Loucy (cell line): ENCODE results near the gene SLC36A1.

Source experiments
- H2AFZ ChIP-seq: fragments of 200-600 bp; sonication (generic); 2 replicates; pipeline ENCODE4 v1.6.0; 2016; ENCODE audit warnings: antibody characterized with exemption, mild to moderate bottlenecking, low read length, moderate library complexity
- H3F3A ChIP-seq: fragments of 200-600 bp; 2 replicates; pipeline ENCODE4 v1.6.0; 2016; ENCODE audit warnings: antibody characterized with exemption, low read depth, mild to moderate bottlenecking
- H3K27me3 ChIP-seq: fragments of 200-600 bp; sonication (generic); 2 replicates; pipeline ENCODE4 v1.6.1; 2014; ENCODE audit warnings: low read length, mild to moderate bottlenecking; ENCODE audit not compliant: insufficient read depth, poor library complexity, severe bottlenecking
- H3K36me3 ChIP-seq: fragments of 200-600 bp; sonication (generic); 2 replicates; pipeline ENCODE4 v1.6.1; 2016; ENCODE audit warnings: low read length; ENCODE audit not compliant: insufficient read depth
- H3K4me1 ChIP-seq: fragments of 200-600 bp; sonication (generic); 2 replicates; pipeline ENCODE4 v1.5.1; 2014; ENCODE audit warnings: low read length, mild to moderate bottlenecking; ENCODE audit not compliant: insufficient read depth, poor library complexity, severe bottlenecking
- H3K4me2 ChIP-seq: fragments of 200-600 bp; sonication (generic); 2 replicates; pipeline ENCODE4 v1.6.0; 2014; ENCODE audit warnings: antibody characterized with exemption, low read length, low read depth, mild to moderate bottlenecking; ENCODE audit not compliant: poor library complexity, severe bottlenecking
- H3K4me3 ChIP-seq: fragments of 200-600 bp; sonication (generic); 2 replicates; pipeline ENCODE4 v1.5.1; 2014; ENCODE audit warnings: low read length, mild to moderate bottlenecking, mixed read lengths; ENCODE audit not compliant: poor library complexity, severe bottlenecking
- H3K79me2 ChIP-seq: fragments of 200-600 bp; sonication (generic); 2 replicates; pipeline ENCODE4 v1.6.1; 2014; ENCODE audit warnings: low read length; ENCODE audit not compliant: insufficient read depth
- H3K9ac ChIP-seq: fragments of 200-600 bp; sonication (generic); 2 replicates; pipeline ENCODE4 v1.6.0; 2014; ENCODE audit warnings: mild to moderate bottlenecking, low read depth, low read length, moderate library complexity; ENCODE audit not compliant: poor library complexity, severe bottlenecking
- H3K9me2 ChIP-seq: fragments of 200-600 bp; sonication (generic); replicated peaks from 2 replicates; pipeline ENCODE4 v1.6.1; 2016; ENCODE audit warnings: low read depth, low read length, mixed read lengths
- H3K9me3 ChIP-seq: fragments of 200-600 bp; sonication (generic); 2 replicates; pipeline ENCODE4 v1.6.1; 2014; ENCODE audit warnings: mild to moderate bottlenecking, antibody characterized with exemption, low read length, low read depth; ENCODE audit not compliant: insufficient read depth
- H4K20me1 ChIP-seq: fragments of 200-600 bp; sonication (generic); 2 replicates; pipeline ENCODE4 v1.6.0; 2014; ENCODE audit warnings: antibody characterized with exemption, low read length, mild to moderate bottlenecking; ENCODE audit not compliant: insufficient read depth, poor library complexity, severe bottlenecking
- EZH2phosphoT487 ChIP-seq: fragments of 200-600 bp; IDR thresholded peaks from 2 replicates; pipeline ENCODE4 v1.6.1; 2018; ENCODE audit warnings: antibody characterized with exemption, mild to moderate bottlenecking, moderate library complexity, borderline replicate concordance
- TF ChIP-seq, protein P1 (sequence below): fragments of 200-600 bp; sonication (generic); conservative IDR thresholded peaks from 2 replicates; pipeline ENCODE4 v1.5.1; 2014; ENCODE audit warnings: mild to moderate bottlenecking, antibody characterized with exemption, low read length

The SLC36A1 gene

GRCh38 chr5:151467576-151467975 lies 20.2 kb downstream of the SLC36A1 start:
- no peaks in the 10 kb centered on the region for H4K20me1 ChIP-seq
- H3K79me2 ChIP-seq: no peaks in the 10 kb centered on the region
- H3K36me3 ChIP-seq: no peaks in the 10 kb centered on the region
- H3K9me2 ChIP-seq: no peaks in the 10 kb centered on the region
- no peak overlapping the region for H3K9ac ChIP-seq
- TF ChIP-seq EZH2phosphoT487: no peak
- TF ChIP-seq, protein P1, sequence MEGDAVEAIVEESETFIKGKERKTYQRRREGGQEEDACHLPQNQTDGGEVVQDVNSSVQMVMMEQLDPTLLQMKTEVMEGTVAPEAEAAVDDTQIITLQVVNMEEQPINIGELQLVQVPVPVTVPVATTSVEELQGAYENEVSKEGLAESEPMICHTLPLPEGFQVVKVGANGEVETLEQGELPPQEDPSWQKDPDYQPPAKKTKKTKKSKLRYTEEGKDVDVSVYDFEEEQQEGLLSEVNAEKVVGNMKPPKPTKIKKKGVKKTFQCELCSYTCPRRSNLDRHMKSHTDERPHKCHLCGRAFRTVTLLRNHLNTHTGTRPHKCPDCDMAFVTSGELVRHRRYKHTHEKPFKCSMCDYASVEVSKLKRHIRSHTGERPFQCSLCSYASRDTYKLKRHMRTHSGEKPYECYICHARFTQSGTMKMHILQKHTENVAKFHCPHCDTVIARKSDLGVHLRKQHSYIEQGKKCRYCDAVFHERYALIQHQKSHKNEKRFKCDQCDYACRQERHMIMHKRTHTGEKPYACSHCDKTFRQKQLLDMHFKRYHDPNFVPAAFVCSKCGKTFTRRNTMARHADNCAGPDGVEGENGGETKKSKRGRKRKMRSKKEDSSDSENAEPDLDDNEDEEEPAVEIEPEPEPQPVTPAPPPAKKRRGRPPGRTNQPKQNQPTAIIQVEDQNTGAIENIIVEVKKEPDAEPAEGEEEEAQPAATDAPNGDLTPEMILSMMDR: no peak
- H3K4me2 ChIP-seq: no peak overlapping the region
- H2AFZ ChIP-seq: no peak overlapping the region
- no peaks in the 10 kb centered on the region for H3K9me3 ChIP-seq
- no peaks in the 10 kb centered on the region for H3K4me1 ChIP-seq
- no peaks in the 10 kb centered on the region for H3K27me3 ChIP-seq
- H3K4me3 ChIP-seq: no peak overlapping the region
- H3F3A ChIP-seq: no peaks in the 10 kb centered on the region

DNA sequence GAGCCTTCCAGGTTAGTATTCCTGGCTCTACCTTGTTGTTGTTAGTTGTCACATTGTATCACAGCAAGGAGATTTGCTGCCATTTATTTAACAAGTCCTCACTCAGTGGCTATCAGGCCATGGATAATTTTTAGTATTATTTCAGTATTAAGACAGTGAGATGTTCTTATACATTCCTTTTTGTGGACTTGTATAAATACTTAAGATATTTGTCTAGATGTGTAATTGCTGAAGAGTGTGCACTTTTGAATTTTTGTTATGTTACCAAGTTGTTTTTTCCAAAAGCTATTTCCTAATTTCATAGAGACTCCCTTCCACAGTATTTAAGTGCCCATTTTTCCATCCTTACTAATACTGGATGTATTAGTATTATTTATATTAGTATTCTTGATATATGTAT lies 22.0 kb downstream of the SLC36A1 start:
- Histone ChIP-seq H3K4me3 (no peak overlapping the region), H3K79me2 (no peaks in the 10 kb centered on the region), H3K9me2 (no peaks in the 10 kb centered on the region), H2AFZ (no peak overlapping the region), H3K4me1 (no peaks in the 10 kb centered on the region), H3K9ac (no peak overlapping the region), H3K4me2 (no peak overlapping the region), H4K20me1 (no peaks in the 10 kb centered on the region), H3K36me3 (no peaks in the 10 kb centered on the region), H3K9me3 (no peaks in the 10 kb centered on the region), H3K27me3 (no peaks in the 10 kb centered on the region), H3F3A (no peaks in the 10 kb centered on the region)
- TF ChIP-seq, protein P1: no peak
- TF ChIP-seq EZH2phosphoT487: no peak

- Histone ChIP-seq H3K27me3 (no peaks in the 10 kb centered on the region), H3K9ac (no peak overlapping the region), H3F3A (no peaks in the 10 kb centered on the region), H3K4me2 (no peak overlapping the region), H3K9me2 (no peaks in the 10 kb centered on the region), H3K79me2 (no peaks in the 10 kb centered on the region), H3K4me3 (no peak overlapping the region), H2AFZ (no peak overlapping the region), H3K9me3 (no peaks in the 10 kb centered on the region), H3K36me3 (no peaks in the 10 kb centered on the region), H3K4me1 (no peaks in the 10 kb centered on the region), H4K20me1 (no peaks in the 10 kb centered on the region)
- TF ChIP-seq, protein P1: no peak
- no peak for TF ChIP-seq EZH2phosphoT487
Observed at GRCh38 chr5:151469992-151470391, 22.6 kb downstream of the SLC36A1 start.
